NOMO-1 treated with dmso at 0.1 percent for 144 hours (cell line): Measurements from ENCODE around the gene CLNK.
A peak's percentile ranks its signal among the peaks of the same experiment; 100 is the strongest.

Experiments
- DNase-seq: peaks from one replicate; lab custom pipeline; 2025; ENCODE audit not compliant: unreplicated experiment; lab: John Stamatoyannopoulos, UW

Gene CLNK

DNA sequence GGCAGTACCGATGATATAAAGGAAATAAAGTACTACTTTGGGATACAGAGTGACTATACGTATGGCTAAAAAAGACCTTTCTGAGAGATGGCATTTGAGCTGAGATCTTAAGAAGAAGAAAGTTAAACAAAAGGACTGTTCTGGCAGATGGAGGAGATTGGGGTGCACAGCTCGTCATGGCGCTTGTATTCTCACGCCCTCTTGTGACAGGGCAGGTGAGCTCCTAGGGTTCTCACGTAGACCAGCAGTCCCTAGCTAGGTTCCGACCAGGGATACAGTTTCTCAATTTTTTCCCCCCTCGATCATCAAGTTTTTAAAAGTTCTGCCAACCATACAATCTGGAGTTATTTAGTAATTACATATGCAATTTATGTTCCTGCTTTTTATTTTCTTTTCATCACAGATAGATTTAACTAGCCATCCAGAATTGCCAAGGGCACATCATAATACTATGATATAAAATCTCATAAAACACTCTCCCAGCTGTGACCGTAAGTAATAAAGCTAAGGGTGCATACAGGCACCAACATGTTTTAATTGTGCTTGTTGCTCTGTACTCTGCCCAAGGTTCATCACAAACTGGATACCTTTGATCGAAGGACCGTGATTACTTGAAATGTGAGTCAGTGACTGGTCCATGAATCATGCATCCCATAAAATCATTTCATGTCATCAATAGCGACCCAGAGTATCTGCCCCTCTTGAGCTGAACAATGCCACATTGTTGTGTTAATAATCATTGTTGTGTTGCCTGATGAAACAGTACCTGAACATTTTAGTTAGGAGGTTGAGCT lies 157.9 kb downstream of the CLNK start:
- DNase-seq: no peak

DNA sequence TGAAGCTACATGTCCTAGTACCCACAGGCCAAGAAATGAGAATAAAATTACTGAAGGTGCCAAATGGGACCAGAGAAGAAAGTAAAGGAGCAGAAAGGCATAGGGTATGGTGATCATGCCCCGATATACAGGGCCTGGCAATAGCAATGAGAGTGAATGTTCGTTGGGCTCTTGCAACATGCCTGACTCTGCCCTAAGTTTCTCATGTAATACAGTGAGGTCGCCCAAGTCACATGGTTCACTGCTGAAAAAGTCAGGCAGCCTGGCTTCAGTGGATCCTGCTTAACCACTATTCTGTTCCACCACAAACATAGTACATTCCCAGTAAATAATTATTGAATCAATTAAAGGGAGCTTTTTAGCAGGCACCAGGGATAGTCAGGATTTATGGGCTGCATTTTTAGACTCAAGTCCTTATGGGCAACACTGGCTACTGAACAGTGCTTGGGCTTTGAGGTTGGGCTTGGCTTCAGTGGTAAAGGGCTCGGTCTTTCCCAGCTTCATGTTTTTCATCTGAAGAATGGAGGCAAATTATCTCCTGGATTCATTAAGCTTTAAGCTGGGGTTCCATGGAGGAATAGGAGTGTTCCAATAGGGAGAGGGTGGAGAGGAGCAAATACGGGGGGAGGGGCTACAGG lies 160.3 kb downstream of the CLNK start:
- no peak for DNase-seq

DNA sequence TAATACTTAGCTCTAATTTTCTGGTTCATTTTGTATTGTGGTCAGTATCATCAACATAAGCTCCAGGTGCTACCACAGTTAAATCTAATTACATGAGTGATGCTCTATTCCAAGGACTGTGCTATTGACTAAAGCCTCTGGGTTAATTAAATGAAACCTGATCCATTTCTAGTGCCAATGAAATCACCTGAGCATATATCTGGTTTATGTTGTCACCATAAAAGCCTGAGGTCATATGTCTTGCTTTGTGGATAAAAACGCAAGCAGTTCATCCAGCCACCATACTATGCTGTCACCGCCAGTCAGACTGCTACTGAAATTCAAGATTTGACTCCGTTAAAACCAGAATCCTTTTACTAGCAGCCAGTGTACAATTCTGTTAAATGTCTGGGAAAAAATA lies 163.1 kb downstream of the CLNK start:
- DNase-seq: no peak

DNA sequence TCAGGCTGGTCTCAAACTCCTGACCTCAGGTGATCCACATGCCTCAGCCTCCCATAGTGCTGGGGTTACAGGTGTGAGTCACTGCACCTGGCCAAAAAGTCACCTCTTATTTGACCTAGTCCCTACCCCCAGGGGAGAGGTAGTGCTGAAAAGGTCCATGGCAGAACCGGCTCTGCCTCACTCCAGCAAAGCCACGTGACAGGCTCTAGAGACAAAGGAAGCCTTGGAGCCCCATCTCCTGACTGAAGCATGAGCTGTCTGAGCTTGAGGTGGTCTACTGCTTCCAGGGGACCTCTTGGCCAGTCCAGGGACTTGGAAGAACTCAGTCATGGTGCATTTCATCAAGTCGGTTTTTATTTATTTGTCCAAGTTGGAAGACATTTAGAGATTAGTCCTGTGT lies 174.8 kb downstream of the CLNK start:
- no peak for DNase-seq

DNA sequence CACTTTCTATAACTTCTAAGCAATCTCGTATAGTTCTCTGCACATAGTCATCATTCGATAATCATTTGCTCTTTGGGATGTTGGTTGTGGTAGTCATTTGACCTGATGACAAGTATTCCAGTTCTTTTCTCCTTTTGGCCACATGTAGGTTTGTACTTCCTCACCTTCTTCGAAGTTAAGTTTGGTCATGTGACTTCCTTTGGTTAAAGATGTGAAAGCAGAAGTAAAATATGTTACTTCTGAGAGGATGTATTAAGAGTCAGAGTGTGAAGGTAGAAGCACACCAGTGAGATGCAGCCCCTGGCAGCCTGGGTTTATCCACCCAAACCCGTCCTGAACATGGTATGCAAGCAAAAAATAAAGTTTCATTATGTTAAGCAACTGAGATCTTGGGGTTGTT lies 178.5 kb downstream of the CLNK start:
- DNase-seq: no peak

DNA sequence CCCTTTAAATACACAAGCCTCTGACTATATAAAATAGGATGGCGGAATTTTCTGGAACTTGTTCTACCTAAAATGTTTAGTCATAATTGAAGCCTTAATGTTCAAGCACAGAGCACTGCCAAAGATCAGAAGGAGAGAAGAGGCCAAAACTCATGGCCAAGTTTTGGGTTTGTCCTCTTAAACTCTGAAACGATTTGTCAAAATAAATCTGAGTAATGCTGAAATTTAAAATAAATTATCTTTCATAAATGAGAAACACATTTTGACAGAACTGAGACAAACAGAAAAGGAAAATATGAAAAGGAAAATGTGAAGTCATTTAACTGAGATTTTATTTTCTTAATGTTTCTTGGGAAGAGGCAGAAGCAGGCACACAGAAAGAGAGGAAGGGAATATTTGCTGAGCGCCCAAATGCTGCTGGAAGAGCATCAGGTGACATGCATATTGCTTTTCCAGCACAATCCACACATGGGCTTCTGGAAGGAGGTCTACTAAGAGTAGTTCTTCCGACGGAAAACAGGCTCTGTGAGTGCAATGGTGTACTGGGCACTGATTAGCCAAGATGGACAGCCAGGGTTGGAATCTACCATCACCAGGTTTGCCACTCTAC lies 179.9 kb downstream of the CLNK start:
- no peak for DNase-seq

DNA sequence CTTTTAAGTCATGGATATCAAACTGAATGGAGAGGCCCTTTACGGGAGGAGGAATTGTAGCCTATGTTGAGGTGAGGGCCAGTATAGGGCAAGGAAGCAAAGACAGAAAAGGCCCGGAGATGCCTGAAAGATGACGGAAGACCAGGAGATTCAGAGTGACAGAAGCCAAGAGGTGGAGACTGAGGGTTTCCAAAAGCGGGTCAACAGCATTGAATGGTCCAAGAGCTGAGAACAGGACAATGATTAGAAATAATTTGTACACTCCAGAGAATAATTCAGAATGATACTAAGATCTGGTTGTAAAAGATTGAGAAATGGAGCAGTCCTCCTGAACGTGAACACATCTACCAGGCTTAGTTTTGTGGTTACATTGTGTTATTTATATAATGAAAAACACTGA lies 181.9 kb downstream of the CLNK start:
- no peak for DNase-seq

DNA sequence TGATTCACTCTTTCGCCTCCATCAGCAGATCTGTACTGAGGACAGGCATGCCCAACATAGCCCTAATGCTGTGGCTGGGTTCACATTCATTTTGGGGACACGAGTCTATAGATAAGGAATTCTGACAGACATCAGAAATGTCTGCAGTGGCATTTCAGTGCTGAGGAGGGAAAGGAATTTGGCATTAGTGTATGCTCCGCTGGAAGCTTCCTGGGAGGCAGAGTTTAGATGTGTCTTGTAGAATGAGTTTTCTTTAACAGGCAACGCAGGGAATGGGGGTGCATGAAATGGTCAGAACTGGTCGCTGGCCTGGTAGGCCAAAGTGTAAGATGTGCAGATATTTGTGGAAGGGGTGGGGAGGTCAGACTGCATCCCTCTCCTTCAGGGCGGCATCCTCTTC lies 183.8 kb downstream of the CLNK start:
- DNase-seq: no peak

DNA sequence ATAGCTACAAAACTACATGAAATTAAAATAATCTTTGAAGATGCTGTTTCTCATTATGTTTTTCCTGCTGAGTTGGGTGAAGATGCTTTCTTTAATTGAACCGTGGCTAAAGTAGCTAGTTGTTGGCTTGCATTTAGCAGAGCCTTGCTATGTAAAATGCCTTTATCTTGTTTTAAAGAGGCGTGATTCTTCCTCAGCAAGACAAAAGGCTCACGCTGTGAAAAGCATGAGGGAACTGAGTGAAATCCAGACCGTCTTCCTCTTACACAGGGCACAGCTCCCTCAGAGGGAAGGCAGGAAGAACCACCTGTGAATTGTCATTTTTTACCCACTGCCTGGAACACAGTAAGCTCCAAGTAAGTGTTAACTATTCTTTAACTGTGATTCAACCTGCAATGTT lies 188.4 kb downstream of the CLNK start:
- no peak for DNase-seq

DNA sequence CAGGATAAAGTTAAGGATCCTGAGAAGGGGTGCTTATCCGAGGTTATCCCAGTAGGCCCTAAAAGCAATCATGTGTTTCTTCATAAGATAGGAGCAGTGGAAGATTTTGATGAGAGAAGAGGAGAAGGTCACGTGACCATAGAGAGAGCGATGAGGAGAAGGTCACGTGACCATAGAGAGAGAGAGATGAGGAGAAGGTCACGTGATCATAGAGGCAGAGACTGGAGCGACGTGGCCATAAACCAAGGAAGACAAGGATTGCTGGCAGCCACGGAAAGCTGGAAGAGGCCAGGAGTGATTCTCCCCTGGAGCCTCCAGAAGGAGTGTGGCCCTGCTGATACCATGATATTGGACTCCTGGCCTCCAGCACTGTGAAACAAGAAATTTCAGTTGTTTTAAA lies 188.9 kb downstream of the CLNK start:
- DNase-seq: no peak

DNA sequence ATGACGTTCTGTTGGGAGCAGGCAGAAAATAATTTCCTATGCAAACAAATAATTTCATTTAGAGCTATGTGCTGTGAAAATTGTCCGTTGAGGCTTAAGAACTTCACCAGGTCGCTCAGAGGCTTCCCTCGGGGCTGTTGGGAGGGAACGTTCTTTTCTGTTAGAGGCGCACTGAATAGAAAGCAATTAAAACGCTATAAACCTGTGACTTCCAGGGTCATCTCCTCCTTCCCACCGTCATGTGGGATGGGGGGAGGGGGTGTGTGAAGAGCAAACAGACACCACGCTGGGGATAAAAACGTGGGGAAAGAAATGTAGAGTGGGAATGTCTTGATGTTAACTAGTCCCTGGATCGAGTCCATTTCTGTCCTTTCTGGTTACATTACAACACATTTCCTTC lies 192.1 kb downstream of the CLNK start:
- no peak for DNase-seq

DNA sequence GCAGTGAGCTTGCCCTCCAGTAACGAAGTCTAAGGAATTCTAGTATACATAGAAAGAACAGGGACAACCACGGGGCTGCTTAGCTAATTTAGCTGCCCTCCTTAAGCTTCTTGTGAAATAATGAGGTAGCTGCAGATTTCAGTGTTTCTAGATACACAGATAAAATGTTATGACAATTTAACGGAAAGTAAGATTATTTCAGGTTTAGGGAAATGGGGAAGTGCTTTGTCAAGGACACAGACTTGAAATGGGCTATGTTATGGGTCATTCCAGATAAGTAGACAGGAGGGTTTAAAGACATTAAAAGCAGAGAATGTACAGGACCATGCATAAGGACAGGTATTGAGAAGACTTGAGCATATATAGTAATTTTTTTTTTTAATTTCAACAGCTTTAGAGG lies 193.2 kb downstream of the CLNK start:
- no peak for DNase-seq

DNA sequence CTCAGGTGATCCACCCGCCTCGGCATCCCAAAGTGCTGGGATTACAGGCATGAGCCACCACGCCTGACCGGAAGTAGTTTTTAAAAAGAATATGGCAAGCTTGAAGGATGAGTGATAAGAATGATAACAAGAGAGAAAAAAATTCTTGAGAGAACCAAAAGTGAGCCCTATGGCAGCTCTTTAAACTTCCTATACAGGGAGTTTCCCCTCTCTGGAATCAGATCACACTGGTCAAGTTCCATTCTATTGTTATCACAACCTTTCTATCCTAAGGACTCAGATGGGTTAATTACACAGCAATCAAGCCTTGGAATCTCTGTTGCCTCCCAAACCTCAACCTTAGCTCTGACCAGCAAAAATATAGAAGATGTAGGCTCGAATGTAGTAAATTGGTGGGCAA lies 193.6 kb downstream of the CLNK start:
- no peak for DNase-seq

DNA sequence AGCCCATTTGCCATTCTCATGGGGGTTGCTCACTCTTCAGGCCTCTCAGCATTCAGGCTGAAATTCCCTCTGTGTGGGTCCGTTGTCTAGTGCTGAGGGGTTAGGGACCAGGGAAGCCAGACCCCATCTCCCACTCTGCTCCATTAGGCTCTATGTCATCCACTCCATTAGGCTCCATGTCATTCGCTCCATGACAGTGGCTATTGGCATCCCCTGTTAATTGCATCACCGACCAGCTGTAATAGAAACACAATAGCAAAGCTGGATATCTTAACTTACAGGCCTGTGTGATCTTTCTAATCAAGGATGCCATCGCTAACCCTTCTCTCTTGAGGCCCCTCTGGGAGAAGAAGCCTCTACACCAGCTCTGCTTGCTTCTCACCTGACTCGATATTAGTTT lies 201.7 kb downstream of the CLNK start:
- no peak for DNase-seq

DNA sequence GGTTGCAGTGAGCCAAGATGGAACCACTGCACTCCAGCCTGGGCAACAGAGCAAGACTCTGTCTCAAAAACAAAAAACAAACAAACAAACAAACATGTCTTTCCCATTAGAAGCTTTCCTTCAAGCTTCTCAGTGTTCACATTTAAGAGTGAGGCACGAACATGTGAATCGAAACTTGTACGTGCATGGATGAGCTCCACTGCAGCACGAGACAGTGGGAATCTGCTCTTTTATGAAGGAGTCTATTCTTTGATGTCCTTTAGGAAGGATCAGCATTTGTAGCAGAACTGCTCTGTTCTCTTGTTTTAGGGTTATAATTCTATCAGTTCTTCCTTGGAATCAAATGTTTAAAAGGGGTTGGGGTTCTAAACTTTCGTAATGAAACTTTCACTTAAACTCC lies 204.0 kb downstream of the CLNK start:
- no peak for DNase-seq

DNA sequence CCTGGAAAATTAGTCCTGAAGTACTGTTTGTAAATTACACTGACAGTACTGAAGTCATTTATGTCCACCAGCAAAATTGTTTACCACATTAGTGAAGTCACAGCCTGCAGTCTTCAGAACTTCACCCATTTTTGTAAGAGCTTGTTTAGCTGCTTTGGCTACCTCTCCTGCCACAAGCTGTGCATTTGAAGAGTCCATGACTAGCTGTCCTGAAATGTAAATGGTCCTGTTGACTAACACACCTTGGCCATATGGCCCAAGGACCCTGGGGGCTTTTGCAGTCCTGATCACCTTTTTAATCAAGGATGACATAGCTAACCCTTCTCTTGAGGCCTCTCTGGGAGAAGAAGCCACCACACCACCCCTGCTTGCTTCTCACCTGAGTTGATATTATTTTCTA lies 205.9 kb downstream of the CLNK start:
- DNase-seq: no peak

DNA sequence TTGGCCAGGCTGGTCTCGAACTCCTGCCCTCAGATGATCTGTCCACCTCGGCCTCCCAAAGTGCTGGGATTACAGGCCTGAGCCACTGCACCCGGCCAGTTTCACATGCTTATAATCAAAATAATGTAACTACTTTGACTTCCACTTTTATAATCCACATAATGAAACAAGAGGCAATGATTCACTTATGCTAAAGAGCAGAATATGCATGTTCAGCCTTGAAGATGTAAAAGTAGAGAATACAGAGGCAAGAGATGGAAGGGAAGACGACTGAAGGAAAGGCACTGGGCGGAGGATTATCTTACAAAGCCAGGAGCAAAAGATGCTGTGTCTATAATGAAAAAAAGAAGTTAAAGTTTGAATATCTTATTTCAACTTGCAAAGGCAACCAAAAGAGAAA lies 214.1 kb downstream of the CLNK start:
- no peak for DNase-seq

DNA sequence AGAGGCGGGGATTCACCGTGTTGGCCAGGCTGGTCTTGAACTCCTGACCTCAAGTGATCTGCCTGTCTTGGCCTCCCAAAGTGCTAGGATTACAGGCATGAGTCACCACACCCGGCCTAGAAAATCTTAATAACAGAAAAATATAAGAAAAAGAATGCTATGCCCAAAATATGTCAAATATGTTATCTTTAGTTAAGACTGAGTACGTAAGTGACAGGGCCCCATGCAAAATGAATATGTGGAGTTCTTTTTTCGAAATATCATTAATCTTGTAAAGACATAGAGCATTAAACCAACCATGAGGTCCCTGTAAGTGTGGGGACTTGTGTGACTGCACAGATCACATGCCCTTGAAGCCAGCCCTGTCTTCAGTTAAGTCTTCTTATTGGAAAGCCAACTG lies 218.4 kb downstream of the CLNK start:
- no peak for DNase-seq

DNA sequence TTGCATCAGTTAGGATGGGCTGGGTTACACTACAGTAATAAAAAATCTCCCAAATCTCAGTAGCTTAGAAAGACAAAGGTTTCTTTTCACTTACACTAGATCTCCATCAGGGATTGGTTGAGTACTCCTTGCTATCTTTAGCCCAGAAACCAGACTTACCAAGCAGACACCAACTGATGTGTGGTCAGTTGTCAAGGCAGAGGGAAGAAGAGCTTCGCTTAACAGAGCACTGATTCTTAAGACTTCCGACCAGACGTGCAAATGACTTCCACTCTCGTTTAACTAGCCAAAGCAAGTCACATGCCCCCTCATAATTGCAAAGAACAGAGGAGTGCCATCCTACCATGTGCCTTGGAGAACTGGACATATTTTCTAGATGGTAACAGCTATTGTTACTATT lies 221.7 kb downstream of the CLNK start:
- no peak for DNase-seq

DNA sequence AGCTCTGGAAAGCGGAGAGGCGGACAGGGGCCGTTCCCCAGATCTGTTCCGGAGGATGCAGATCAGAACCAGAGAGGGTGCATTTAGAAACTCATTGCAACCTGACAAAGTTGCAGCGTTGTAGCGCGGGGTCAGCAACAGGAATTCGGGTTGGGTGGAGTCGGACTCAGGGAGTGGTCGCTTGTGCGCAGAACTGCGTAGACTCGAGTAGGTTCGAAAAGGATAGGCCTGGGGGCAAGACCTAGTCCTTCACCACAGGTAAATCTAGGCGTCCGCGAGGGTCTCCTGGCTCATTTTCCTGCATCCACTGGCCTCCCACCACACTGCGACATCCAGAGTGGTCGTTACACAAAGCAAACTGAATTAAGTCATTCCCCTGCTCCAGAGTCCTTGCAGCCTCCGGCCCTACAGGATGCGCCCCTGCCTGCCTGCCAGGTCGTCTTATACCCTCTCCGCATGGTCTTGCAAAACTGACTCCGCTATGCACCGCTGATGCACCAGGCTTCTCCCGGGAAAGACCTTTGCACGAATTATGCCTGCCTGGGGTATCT lies 222.6 kb downstream of the CLNK start:
- DNase-seq: no peak

DNA sequence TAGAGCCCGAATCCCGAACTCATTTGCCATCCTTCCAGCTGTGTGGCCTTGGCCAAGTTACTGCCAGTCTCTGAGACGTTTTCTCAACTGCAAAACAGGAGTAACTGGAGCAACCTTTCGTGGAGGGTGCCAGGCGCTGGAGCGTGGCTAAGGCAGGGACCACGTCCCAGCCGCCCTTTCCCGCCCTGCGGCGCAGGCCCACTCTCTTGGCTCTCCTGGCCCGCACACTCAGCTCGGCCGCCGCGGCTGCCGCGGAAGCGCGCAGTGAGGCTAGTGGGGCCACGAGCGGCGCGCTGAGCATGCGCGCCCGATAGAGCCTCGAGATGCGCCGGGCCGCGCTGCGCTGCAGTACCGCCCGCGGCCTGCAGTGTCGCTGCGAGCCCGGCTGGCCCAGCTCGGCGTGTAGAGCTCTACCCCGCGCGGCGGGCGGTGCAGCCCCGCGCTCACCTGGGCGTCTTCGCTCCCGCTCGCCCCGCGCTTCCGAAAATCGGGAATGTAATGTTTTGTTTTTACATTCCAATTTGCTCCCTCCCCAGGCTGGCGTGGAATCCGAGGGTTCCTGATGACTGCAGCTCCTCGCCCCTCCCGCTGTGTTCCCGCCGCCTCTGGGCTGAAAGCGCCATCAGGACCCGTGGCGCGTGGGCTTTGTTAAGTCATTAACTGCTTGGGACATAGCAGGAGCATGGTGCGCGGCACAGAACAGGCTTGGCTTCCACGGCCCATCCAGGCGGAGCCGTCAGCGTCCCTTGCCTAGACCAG lies 223.3 kb downstream of the CLNK start:
- DNase-seq: peak; percentile 54
